COLO829 (cell line): Measurements from ENCODE around the gene TRPV3.
A peak's percentile ranks its signal among the peaks of the same experiment; 100 is the strongest.

Source experiments
- DNase-seq: peaks from one replicate; pipeline ENCODE4 v3.0.0; 2012; ENCODE audit warnings: low spot score

Gene TRPV3

DNA sequence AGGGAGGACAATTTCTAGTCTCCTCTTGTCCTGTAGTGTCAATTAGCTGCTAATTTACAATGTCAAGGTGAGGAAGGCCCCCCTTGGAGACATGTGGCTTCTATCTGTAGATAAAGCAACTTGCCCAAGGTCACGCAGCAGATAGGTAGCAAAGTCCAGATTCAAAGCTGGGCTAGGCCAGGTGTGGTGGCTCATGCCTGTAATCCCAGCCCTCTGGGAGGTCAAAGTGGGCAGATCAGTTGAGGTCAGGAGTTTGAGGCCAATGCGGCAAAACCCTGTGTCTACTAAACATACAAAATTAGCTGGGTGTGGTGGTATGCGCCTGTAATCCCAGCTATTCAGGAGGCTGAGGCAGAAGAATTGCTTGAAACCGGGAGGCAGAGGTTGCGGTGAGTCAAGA lies 11.1 kb downstream of the TRPV3 start:
- no peak for DNase-seq

DNA sequence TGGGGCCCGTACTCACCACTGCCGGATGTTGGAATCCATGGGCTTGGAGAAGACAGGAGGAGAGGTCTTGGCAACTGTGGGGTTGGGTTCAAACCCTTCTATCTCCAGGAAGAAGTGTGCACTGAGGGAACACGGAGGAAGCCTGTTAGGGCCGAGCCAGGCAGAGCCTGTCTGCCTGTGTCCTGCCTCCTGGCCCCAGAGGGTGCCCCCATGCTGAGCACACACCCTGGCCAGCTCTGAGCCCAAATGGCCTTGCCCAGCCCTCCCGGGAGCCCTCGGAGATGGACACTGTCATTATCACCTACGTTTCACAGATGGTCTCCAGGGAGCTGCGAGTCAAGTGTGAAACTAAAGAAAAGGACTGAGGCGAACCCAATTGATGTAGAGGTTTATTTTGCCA lies 12.5 kb downstream of the TRPV3 start:
- no peak for DNase-seq

DNA sequence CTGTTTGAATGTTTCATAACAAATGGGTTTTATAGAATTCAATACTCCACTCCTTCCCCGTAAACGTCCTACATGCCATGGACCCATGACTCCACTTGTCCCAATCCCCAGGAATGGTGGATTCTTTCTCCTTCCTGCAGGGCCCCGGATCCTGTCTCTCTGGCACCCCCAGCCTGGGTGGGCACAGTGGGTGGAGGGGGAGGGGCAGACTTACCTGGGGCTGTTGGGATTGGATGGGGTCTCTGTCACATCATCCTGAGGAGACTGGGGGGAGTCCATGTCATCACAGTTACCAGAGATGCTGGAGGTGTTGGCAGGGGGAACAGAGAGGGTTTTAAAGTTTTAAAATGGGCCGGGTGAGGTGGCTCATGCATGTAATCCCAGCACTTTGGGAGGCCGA lies 13.2 kb downstream of the TRPV3 start:
- no peak for DNase-seq

- DNase-seq: no peak
These were observed 14.2 kb downstream of the TRPV3 start for GRCh38 chr17:3543453-3543852.

DNA sequence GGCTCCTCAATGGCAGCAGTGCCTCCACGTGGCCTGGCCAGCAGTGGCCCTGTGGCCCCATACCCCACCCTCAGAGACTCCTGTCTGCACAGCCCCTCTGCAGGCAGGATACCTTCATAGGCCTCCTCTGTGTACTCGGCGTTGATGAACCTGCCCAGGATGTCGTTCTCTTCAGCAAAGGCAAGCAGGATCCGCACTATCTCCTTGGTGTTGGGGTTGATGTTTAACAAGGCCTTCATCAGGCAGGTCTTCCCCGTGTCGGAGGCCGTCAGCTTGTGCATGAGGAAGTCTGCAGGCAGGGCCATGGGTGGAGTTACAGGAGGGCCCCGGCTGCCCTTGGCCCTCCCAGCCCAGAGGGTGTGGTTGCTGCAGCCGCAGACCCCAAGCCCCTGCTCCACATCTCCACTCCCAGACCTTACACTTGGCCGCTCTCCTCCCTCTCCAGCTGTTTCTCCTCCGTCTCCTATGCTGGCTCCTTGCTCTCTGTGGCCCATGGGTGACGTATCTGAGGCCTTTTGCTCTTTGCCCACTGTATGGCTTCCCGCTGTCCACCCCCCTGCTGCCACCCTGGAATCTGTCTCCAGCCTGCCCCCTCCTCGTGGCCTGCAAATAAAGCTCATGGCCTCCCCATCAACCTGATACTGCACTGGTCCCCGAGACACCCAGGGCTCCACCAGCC lies 15.1 kb downstream of the TRPV3 start:
- DNase-seq: no peak

- no peak for DNase-seq
These were observed 17.6 kb downstream of the TRPV3 start for GRCh38 chr17:3539881-3540540.

DNA sequence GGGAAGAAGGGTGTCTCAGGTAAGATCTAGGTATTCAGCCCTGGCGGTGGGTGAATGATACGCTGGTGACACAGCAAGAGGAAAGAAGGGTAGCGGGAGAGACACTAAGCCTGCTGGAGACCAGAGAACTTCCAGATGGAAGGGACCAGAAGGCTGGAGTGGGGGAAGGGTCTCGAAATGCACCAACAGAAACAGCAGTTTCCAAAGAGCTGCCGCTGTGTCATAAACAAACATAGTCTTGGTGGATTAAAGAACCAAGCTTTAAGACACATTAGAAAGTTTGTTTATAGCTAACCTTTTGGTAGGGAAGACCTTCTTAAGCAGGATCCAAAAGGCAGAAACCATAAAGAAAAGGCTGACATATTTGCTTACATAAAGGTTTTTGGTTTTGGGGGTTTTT lies 20.9 kb downstream of the TRPV3 start:
- DNase-seq: no peak

- no peak for DNase-seq
These were observed 22.2 kb downstream of the TRPV3 start for GRCh38 chr17:3535253-3535995.

GRCh38 chr17:3534881-3535252 lies 22.7 kb downstream of the TRPV3 start:
- DNase-seq: no peak

DNA sequence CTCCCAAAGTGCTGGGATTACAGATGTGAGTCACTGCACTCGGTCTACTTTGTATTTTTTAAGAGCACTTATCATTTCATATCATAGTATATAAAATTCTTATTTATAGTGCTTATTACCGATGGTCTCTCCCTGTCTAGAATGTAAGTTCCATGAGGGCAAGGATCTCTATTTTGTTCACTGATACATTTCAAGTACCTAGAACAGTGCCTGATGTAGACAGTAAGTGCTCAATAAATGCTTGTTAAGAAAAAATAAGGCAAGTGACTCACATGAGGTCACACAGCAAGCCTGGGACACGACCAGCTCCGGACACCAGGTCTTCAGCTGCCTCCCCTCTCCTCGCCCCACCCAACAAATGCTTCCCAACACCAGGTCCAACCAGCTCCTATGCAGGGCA lies 23.9 kb downstream of the TRPV3 start:
- DNase-seq: no peak

DNA sequence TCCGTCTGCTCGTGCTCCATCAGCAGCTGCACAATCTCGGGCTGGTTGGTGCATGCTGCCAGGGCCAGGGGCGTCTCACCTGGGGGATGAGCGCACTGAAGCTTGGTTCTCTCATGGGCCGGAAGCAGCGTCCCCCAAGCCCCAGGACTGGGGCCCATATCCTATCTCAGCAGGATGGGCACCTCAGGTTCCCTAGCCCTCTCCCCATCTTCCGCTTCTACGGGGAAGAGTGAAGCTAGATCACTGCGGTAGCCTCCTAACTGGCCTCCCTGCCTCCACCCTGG lies 24.8 kb downstream of the TRPV3 start:
- DNase-seq: no peak

DNA sequence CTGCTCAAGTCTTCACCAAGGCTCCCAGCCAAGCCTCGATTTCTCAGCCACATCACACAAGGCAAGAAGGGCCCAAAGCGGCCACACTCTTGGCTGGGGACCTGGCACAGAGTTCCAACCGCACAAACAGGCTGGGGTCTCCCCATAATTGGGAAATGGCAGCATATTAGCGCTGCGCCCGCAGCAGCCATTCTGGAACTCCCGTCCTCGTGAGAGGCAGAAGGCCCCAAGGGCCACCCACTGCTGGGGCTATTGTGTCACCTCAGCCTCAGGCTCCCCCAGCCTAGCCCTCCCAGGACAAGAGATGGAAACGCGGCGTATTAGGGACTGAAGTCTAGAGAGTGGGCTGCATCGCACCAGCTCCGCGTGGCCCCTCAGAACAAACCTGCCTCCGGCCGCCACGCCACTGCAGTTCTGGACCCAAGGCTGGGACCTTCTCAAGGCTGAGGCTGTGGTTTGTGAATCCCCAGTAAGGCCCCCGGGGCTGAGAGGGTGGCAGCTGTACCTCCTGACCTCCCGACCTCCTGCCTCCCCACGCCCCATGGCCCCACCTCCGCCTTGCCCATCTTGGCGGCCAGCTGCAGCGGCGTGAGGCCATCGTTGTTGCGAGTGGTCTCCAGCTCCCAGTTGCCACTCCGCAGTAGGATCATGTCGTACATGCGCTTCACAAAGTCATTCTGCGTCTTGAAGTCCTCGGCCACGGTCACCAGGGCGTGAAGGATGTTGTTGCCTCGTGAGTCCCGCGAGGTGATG lies 25.3 kb downstream of the TRPV3 start:
- no peak for DNase-seq

GRCh38 chr17:3531266-3532101 lies 26.1 kb downstream of the TRPV3 start:
- DNase-seq: peak; percentile 99

DNA sequence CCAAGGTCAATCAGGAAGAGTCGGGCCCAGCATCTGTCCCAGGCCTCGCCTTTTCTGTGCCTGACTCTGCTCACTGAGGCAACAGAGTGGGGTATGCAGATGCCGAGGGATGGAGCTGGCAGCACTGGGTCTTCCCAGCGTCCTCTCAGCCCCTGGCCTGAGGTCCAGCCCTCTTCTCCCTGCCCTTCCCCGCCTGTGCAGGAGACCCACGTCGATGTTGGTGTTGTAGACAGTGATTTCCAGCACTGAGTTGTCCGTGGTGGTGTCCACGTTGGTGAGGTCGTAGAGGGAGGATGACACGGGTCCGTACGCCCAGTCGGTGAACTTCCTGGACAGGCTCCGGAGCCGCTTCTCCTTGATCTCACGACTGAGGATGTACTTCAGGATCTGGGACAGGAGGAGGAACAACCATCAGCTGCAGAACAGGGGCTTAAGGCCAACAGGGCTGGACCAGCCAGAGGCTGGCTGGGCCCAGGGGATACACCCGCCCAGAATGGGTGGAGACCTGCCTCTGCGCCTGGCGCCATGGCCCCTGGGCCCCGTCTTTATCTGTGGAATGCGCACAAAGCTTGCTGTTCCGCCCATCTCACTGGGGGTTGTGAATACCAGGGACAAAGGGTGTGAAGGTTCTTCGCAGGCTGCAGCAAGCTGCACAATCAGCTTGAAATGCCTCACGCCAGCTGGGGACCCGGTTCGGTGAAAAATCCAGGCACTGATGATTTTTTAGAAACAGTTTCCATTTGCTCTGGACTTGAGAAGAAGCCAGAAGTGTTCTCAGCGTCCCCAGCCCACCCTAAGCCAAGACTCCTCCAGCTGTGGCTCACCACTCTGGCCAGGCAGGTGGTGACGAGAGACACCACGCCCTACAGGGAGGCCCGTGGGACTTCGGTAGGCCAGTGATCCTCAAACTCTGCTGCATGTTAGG lies 27.5 kb downstream of the TRPV3 start:
- DNase-seq: no peak

GRCh38 chr17:3528880-3529511 lies 28.6 kb downstream of the TRPV3 start:
- no peak for DNase-seq

DNA sequence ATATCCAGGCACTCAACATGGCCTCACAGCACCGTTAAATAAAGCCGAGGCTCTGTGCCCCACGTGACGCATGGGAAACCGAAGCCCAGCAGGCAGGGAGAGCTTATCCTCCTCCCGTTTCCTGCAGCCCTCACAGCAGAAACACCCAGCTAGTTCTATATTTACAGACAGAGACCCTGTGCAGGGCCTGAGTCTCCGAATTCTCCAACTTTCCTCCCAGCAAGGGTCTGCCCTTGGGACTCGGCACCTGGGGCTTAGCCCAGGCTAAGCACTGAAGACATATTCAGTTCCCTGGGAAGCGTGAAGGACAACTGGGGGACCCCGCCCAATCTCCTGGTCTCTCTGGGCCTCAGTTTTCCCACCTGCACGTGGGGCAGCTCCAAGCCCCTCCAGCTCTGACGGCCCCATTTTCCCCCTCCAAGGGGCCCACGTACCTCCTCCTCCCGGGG lies 29.2 kb downstream of the TRPV3 start:
- no peak for DNase-seq

DNA sequence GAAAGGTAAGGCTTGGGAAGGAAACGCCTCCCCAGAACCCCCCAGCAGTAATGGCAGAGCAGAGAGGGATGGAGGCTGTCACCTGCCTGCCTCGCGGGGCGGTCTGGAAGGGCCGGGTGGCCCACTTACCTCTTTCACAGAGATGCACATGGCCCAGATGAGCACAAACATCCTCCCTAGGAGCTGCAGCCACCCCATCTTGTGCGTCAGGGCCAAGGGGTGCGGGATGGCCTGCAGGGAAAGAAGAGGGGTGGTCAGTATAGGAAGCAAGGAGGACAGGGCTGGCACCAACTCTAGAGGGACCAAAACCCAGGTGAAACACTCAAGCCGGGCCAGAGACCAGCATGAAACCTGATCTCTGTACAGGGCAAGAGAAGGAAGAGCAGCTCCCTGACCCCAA lies 29.7 kb downstream of the TRPV3 start:
- no peak for DNase-seq

DNA sequence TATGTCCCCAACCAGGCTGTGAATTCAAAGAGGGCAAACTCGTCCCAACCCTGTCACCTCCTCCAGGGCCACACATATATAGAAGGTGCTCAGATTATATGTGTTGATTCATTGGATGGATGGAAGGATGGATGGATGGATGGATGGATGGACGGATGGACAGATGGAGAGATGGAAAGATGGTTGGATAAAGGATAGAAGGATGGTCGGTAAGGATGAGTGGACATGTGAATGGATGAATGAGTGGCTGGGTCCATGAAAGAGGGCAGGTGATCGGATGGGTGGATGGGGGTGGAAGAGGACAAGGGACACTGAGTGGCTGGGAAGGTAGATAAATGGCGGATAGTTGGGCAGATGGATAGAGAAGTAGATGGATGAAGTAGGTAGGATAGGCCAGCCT lies 30.1 kb downstream of the TRPV3 start:
- no peak for DNase-seq

DNA sequence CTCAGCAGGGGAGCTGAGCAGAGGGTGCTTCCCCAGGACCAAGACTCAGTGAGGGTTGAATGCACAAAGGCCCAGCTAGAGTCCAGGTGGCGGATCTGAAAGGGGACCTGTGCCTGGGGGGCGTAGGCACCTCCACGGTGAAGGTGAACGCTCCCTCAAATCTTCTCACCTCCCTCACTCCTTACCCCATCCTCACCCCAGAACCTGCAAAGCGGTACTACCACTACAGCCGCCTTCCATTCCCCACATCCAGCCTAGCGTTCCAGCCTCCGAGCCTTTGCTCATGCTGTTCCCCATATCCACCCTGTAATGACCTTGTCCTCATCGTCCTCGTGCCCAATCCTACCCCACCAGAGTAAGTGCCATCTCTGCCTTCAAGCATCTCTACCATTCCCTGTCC lies 30.6 kb downstream of the TRPV3 start:
- DNase-seq: no peak

DNA sequence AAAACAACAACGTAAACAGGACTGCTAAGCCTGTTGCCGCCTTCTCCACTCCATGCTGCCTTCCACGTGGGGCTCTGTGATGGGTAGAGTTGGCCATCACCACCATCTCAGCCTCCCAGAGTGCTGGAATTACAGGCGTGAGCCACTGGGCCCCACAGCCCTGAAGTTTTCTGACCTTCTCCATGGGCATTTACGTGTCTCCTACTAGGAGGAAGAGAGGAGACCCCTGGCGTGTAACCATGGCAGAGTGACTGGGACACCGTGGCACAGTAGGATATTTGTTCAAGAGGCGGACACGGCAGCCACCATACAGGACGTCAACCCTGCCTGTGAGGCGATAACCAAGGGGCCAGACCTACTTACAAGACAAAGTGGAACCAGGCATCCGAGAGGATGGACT lies 31.1 kb downstream of the TRPV3 start:
- DNase-seq: no peak
